Mesothelial cell of epicardium (in vitro differentiated cells): ENCODE data around the gene CCNH. TPM values are rescaled to one million over a fixed set of nuclear protein-coding genes. Genes with fewer than 3 reads are reported as not detected.

Experiments used
- DNase-seq, 2 experiments: peaks; one replicate each; pipeline ENCODE4 v3.0.0; 2021; ENCODE audit warnings: low spot score in 2 of 2; ENCODE audit not compliant: unreplicated experiment in 2 of 2
- H3K27ac Mint-ChIP-seq: 2 replicates; pipeline ENCODE4 v1.8.0; 2021; ENCODE audit warnings: mixed read lengths
- H3K27me3 Mint-ChIP-seq: 2 replicates; pipeline ENCODE4 v1.8.0; 2021; ENCODE audit warnings: low read depth, mixed read lengths
- H3K36me3 Mint-ChIP-seq: 2 replicates; pipeline ENCODE4 v1.8.0; 2021; ENCODE audit warnings: mixed read lengths
- H3K4me1 Mint-ChIP-seq: 2 replicates; pipeline ENCODE4 v1.8.0; 2021; ENCODE audit warnings: mixed read lengths
- H3K4me3 Mint-ChIP-seq: 2 replicates; pipeline ENCODE4 v1.8.0; 2021; ENCODE audit warnings: mild to moderate bottlenecking, moderate library complexity, mixed read lengths
- H3K9me3 Mint-ChIP-seq: 2 replicates; pipeline ENCODE4 v1.8.0; 2021; ENCODE audit warnings: mixed read lengths
- CTCF ChIP-seq: fragments of 200-600 bp; sonication (generic); IDR thresholded peaks from one replicate; pipeline ENCODE4 v1.5.0; 2021; ENCODE audit warnings: antibody characterized with exemption; ENCODE audit not compliant: unreplicated experiment
- total RNA-seq: library from RNA; stranded (reverse); gene quantifications from 3 replicates; pipeline ENCODE4 v1.2.1, GENCODE V29; 2021

The CCNH gene
- total RNA-seq, 1 donor from 2014 or later = 41.8 TPM

GRCh38 chr5:87361536-87362213 is 51.1 kb downstream of the CCNH start:
- no peak overlapping the region for H3K27ac Mint-ChIP-seq
- no peak overlapping the region for H3K4me3 Mint-ChIP-seq
- no peak for DNase-seq
- H3K4me1 Mint-ChIP-seq = peaks cover 3% of the 10 kb centered on the region
- peaks cover 13% of the 10 kb centered on the region for H3K36me3 Mint-ChIP-seq
- H3K27me3 Mint-ChIP-seq = no peaks in the 10 kb centered on the region
- no peaks in the 10 kb centered on the region for H3K9me3 Mint-ChIP-seq
- no peak for TF ChIP-seq CTCF

- Mint-ChIP-seq H3K9me3 (no peaks in the 10 kb centered on the region), H3K4me3 (no peak overlapping the region), H3K4me1 (peaks cover 3% of the 10 kb centered on the region), H3K36me3 (peaks cover 13% of the 10 kb centered on the region), H3K27me3 (no peaks in the 10 kb centered on the region), H3K27ac (peak overlapping the region; percentile 44)
- DNase-seq = no peak
- no peak for TF ChIP-seq CTCF
These were observed 51.7 kb downstream of the CCNH start for GRCh38 chr5:87361031-87361445.

GRCh38 chr5:87360132-87360531 is 52.6 kb downstream of the CCNH start:
- Mint-ChIP-seq H3K9me3 (peaks cover 6% of the 10 kb centered on the region), H3K4me1 (peaks cover 3% of the 10 kb centered on the region), H3K27me3 (no peaks in the 10 kb centered on the region), H3K4me3 (no peak overlapping the region), H3K36me3 (peaks cover 21% of the 10 kb centered on the region), H3K27ac (no peak overlapping the region)
- TF ChIP-seq CTCF = no peak
- no peak for DNase-seq

- Mint-ChIP-seq H3K27ac (no peak overlapping the region), H3K9me3 (peaks cover 13% of the 10 kb centered on the region), H3K27me3 (no peaks in the 10 kb centered on the region), H3K36me3 (peaks cover 31% of the 10 kb centered on the region), H3K4me3 (no peak overlapping the region), H3K4me1 (peaks cover 3% of the 10 kb centered on the region)
- TF ChIP-seq CTCF = no peak
- no peak for DNase-seq
These were observed 53.6 kb downstream of the CCNH start for GRCh38 chr5:87359106-87359505.

- TF ChIP-seq CTCF = no peak
- no peak overlapping the region for H3K4me3 Mint-ChIP-seq
- no peaks in the 10 kb centered on the region for H3K4me1 Mint-ChIP-seq
- DNase-seq = no peak
- H3K27me3 Mint-ChIP-seq = no peaks in the 10 kb centered on the region
- H3K36me3 Mint-ChIP-seq = peaks cover 37% of the 10 kb centered on the region
- no peak overlapping the region for H3K27ac Mint-ChIP-seq
- peaks cover 13% of the 10 kb centered on the region for H3K9me3 Mint-ChIP-seq
These were observed 58.2 kb downstream of the CCNH start for GRCh38 chr5:87354496-87354895.

- H3K27ac Mint-ChIP-seq = peak overlapping the region; percentile 56
- H3K4me3 Mint-ChIP-seq = no peak overlapping the region
- H3K27me3 Mint-ChIP-seq = no peaks in the 10 kb centered on the region
- DNase-seq = no peak
- peaks cover 23% of the 10 kb centered on the region for H3K36me3 Mint-ChIP-seq
- H3K9me3 Mint-ChIP-seq = peaks cover 11% of the 10 kb centered on the region
- no peak for TF ChIP-seq CTCF
- H3K4me1 Mint-ChIP-seq = peaks cover 6% of the 10 kb centered on the region
These were observed 64.9 kb downstream of the CCNH start for GRCh38 chr5:87347841-87348240.
